Tibial nerve (tissue), 4 donors: ENCODE measurements around the gene POU2F2. TPM values are rescaled to one million over a fixed set of nuclear protein-coding genes. Genes with fewer than 3 reads are reported as not detected.

Experiments used
- DNase-seq, 2 donors: peaks; one replicate each; pipeline ENCODE4 v3.0.0-alpha.2; 2019; ENCODE audit warnings: low spot score in 2 of 2
- H3K27ac ChIP-seq, 4 donors: fragments of 200-600 bp; sonication (generic) in 3 of 4; one replicate each; pipeline ENCODE4 v1.5.1; 2017 to 2019; ENCODE audit warnings: mild to moderate bottlenecking in 1 of 4
- H3K27me3 ChIP-seq, 2 donors: fragments of 200-600 bp; sonication (generic) in 1 of 2; one replicate each; pipeline versions ENCODE4 v1.5.1 to v1.6.0; 2017 to 2019
- H3K36me3 ChIP-seq, 3 donors: fragments of 200-600 bp; sonication (generic); one replicate each; pipeline ENCODE4 v1.5.1; 2018 to 2019
- H3K4me1 ChIP-seq, 4 donors: fragments of 200-600 bp; sonication (generic) in 3 of 4; one replicate each; pipeline ENCODE4 v1.5.1; 2017 to 2019
- H3K4me3 ChIP-seq, 4 donors: fragments of 200-600 bp; sonication (generic) in 3 of 4; one replicate each; pipeline ENCODE4 v1.5.1; 2017 to 2019; ENCODE audit warnings: mild to moderate bottlenecking in 1 of 4, moderate library complexity in 1 of 4
- H3K9me3 ChIP-seq, 4 donors: fragments of 200-600 bp; sonication (generic) in 3 of 4; one replicate each; pipeline ENCODE4 v1.5.1; 2017 to 2019
- CTCF ChIP-seq, 5 experiments: fragments of 200-600 bp in 3 of 5; fragments of 450-650 bp in 2 of 5; sonication (generic) in 3 of 5; IDR thresholded peaks; one replicate each; pipeline ENCODE4 v1.5.1; 2016 to 2019; ENCODE audit warnings: antibody characterized with exemption in 5 of 5, mild to moderate bottlenecking in 3 of 5, moderate library complexity in 2 of 5
- EP300 ChIP-seq, 2 donors: sonication (generic); formaldehyde crosslinking; IDR thresholded peaks; one replicate each; pipeline ENCODE4 v1.6.1; 2017; ENCODE audit warnings: antibody characterized with exemption in 2 of 2, mild to moderate bottlenecking in 1 of 2
- POLR2A ChIP-seq, 2 donors: fragments of 450-650 bp; IDR thresholded peaks; one replicate each; pipeline ENCODE4 v1.6.1; 2017; ENCODE audit warnings: antibody characterized with exemption in 2 of 2, mild to moderate bottlenecking in 2 of 2, moderate library complexity in 2 of 2
- WGBS, 2 donors: methylation state at CpG; one replicate each; pipeline ENCODE4 v1.1.5; 2018; 5-methylcytosine and 5-hydroxymethylcytosine counted together
- total RNA-seq, 4 donors: library from RNA; depleted of rRNA; stranded (reverse); fragments of >200 nt; gene quantifications; one replicate each; pipeline ENCODE4 v1.1.0, GENCODE V29; 2016

The POU2F2 gene
- total RNA-seq, 4 donors from 2014 or later, result 0.21 to 6.0 (median 0.51) TPM

DNA sequence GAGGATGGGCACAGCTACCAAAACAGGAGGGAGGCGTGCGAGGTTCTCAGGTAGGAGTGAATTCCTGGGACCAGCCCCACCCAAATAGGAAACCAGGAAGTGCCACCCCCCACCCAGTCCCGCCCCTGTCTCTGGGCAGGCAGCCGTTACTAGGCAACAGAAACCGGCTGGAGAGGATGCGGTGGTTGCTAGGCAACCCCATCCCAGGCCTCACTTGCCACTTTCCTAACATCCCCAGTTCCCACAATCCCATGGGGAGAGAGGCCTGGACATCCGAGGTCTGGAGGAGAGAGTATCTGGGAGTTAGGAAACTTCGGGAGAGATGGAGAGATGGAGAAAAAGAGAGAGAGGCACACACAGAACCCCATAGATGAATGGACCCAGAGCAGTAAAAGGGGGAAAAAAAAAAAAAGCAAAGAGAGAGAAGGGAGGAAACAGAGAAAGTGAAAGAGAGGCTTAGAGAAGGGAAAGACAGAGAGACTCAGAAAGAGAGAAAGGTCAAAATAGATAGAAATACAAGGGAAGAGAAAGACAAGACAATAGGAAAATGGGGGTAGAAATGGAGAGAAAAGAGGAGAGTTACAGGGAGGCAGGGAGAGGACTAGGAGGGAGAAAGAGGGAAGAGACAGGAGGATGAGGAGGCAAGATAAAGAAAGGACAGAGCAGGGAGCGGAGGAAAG is 66.0 kb downstream of the POU2F2 start:
- no peak overlapping the region for H3K4me3 ChIP-seq
- TF ChIP-seq CTCF (IDR thresholded peaks at IDR 0.05), result no peak
- TF ChIP-seq POLR2A (IDR thresholded peaks at IDR 0.05), result no peak
- TF ChIP-seq EP300 (IDR thresholded peaks at IDR 0.05), result no peak
- WGBS, 2 donors, result 48 to 50% methylated on average over 9 of the region's 9 CpGs

DNA sequence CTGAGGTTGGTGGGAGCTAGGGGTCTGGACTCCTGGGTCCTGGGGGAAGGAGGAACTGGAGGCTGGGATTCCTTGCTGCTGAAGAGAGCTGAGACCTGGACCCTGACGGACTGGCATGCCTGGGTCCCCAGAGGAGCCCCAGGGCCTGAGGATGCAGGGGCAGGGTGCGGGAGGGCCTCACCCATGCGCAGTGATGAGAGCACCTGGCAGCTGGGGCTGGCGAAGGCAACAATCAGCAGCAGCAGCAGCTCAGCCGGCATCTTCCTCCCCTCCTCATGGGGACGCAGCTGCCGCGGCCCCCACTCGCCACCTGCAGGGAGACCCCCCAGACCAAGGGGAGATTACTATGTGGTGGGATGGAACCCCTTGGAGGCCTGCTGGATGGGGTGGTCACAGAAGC is 66.7 kb downstream of the POU2F2 start:
- Histone ChIP-seq H3K4me1 (peaks cover 0 to 26% (median 0%) of the 10 kb centered on the region in 4 donors), H3K27ac (no peak overlapping the region), H3K9me3 (no peaks in the 10 kb centered on the region), H3K4me3 (no peak overlapping the region), H3K36me3 (peaks cover 0 to 37% (median 0%) of the 10 kb centered on the region in 3 donors), H3K27me3 (peaks cover 0 to 49% of the 10 kb centered on the region in 2 donors)
- WGBS, 2 donors, result 77 to 92% methylated on average over 9 of the region's 9 CpGs
- DNase-seq, result no peak
- TF ChIP-seq EP300 (IDR thresholded peaks at IDR 0.05) (no peak), POLR2A (IDR thresholded peaks at IDR 0.05) (no peak), CTCF (IDR thresholded peaks at IDR 0.05) (no peak)

More for the DNA sequence above, 66.0 kb downstream of the POU2F2 start:
- Histone ChIP-seq H3K9me3 (no peaks in the 10 kb centered on the region), H3K27ac (no peak overlapping the region), H3K27me3 (peaks cover 0 to 49% of the 10 kb centered on the region in 2 donors), H3K36me3 (peaks cover 0 to 36% (median 0%) of the 10 kb centered on the region in 3 donors), H3K4me1 (peaks cover 0 to 28% (median 0%) of the 10 kb centered on the region in 4 donors)
- no peak for DNase-seq

- H3K27ac ChIP-seq, result no peak overlapping the region
- no peak overlapping the region for H3K4me3 ChIP-seq
- H3K36me3 ChIP-seq, result peaks cover 0 to 37% (median 0%) of the 10 kb centered on the region in 3 donors
- peaks cover 0 to 21% (median 0%) of the 10 kb centered on the region in 4 donors for H3K4me1 ChIP-seq
- H3K9me3 ChIP-seq, result no peaks in the 10 kb centered on the region
- TF ChIP-seq CTCF (IDR thresholded peaks at IDR 0.05) (no peak), POLR2A (IDR thresholded peaks at IDR 0.05) (no peak), EP300 (IDR thresholded peaks at IDR 0.05) (no peak)
- 87 to 88% methylated on average over 13 of the region's 13 CpGs for WGBS, 2 donors
- no peak for DNase-seq
- peaks cover 0 to 44% of the 10 kb centered on the region in 2 donors for H3K27me3 ChIP-seq
Measured at GRCh38 chr19:42065051-42065450, 67.2 kb downstream of the POU2F2 start.

GRCh38 chr19:42064432-42064831 is 67.8 kb downstream of the POU2F2 start:
- Histone ChIP-seq H3K36me3 (peaks cover 0 to 41% (median 0%) of the 10 kb centered on the region in 3 donors), H3K9me3 (no peaks in the 10 kb centered on the region)
- 88 to 90% methylated on average over 6 of the region's 6 CpGs for WGBS, 2 donors

More at GRCh38 chr19:42064432-42064831, 67.8 kb downstream of the POU2F2 start:
- no peak overlapping the region for H3K4me3 ChIP-seq
- TF ChIP-seq CTCF (IDR thresholded peaks at IDR 0.05) (no peak), POLR2A (IDR thresholded peaks at IDR 0.05) (no peak), EP300 (IDR thresholded peaks at IDR 0.05) (no peak)
- H3K27me3 ChIP-seq, result peaks cover 0 to 38% of the 10 kb centered on the region in 2 donors
- DNase-seq, result no peak
- H3K27ac ChIP-seq, result no peak overlapping the region
- H3K4me1 ChIP-seq, result peaks cover 0 to 15% (median 0%) of the 10 kb centered on the region in 4 donors
